Caco-2 (cell line): ENCODE data around the gene ANKRA2. TPM values are rescaled to one million over a fixed set of nuclear protein-coding genes. Genes with fewer than 3 reads are reported as not detected.

Source experiments
- BruUV-seq: library from RNA; stranded (reverse); fragments of 400-500 nt; replicated peaks from 2 replicates; lab custom pipeline; 2021; lab: Mats Ljungman, UMichigan
- CTCF ChIA-PET: fragments of 300-600 bp; sonication (Branson Sonifier 250); formaldehyde crosslinking; loops from one replicate; lab custom pipeline; 2022; ENCODE audit warnings: antibody characterized with exemption; lab: Charles Lee
- POLR2A ChIA-PET: fragments of 300-600 bp; sonication (Branson Sonifier 250); formaldehyde crosslinking; loops from one replicate; lab custom pipeline; 2022; ENCODE audit warnings: antibody characterized with exemption; lab: Charles Lee
- DNase-seq, 2 experiments: peaks; one replicate each; pipeline versions ENCODE4 v3.0.0 to v3.0.0-alpha.2; 2020 to 2022
- H3K27me3 ChIP-seq: replicated peaks from 2 replicates; pipeline ENCODE4 v1.6.0; 2011; ENCODE audit warnings: low read length; ENCODE audit not compliant: control insufficient read depth, insufficient read depth
- H3K36me3 ChIP-seq: 2 replicates; pipeline ENCODE4 v1.5.1; 2011; ENCODE audit warnings: low read length; ENCODE audit not compliant: control insufficient read depth, insufficient read depth
- H3K4me1 ChIP-seq: fragments of 250-450 bp; sonication (Bioruptor Pico); 2 replicates; pipeline ENCODE4 v1.5.1; 2020; ENCODE audit warnings: mild to moderate bottlenecking
- H3K4me3 ChIP-seq: 2 replicates; pipeline ENCODE4 v1.5.1; 2011; ENCODE audit warnings: low read depth, mild to moderate bottlenecking, control low read depth, low read length
- H3K9me3 ChIP-seq: fragments of 250-450 bp; sonication (Bioruptor Pico); 2 replicates; pipeline ENCODE4 v1.5.1; 2020; ENCODE audit warnings: mild to moderate bottlenecking, moderate library complexity
- H3K27ac Mint-ChIP-seq: one replicate; pipeline ENCODE4 v1.8.0; 2022; ENCODE audit warnings: mixed read lengths; ENCODE audit not compliant: unreplicated experiment
- H3K27me3 Mint-ChIP-seq: one replicate; pipeline ENCODE4 v1.8.0; 2022; ENCODE audit warnings: mixed read lengths; ENCODE audit not compliant: insufficient read depth, unreplicated experiment
- H3K36me3 Mint-ChIP-seq: one replicate; pipeline ENCODE4 v1.8.0; 2022; ENCODE audit warnings: mild to moderate bottlenecking, mixed read lengths; ENCODE audit not compliant: insufficient read depth, unreplicated experiment
- H3K4me1 Mint-ChIP-seq: one replicate; pipeline ENCODE4 v1.8.0; 2022; ENCODE audit warnings: low read depth, mixed read lengths; ENCODE audit not compliant: unreplicated experiment
- H3K4me3 Mint-ChIP-seq: one replicate; pipeline ENCODE4 v1.8.0; 2022; ENCODE audit warnings: mild to moderate bottlenecking, moderate library complexity, mixed read lengths; ENCODE audit not compliant: unreplicated experiment
- H3K9me3 Mint-ChIP-seq: one replicate; pipeline ENCODE4 v1.8.0; 2022; ENCODE audit warnings: mixed read lengths; ENCODE audit not compliant: unreplicated experiment
- CTCF ChIP-seq, 2 experiments: fragments of 200-600 bp in 1 of 2; IDR thresholded peaks; 1 replicate in 1 of 2; 2 replicates in 1 of 2; pipeline versions ENCODE4 v1.5.1 to v1.8.0; 2011 to 2022; ENCODE audit warnings: antibody characterized with exemption in 1 of 2, control low read depth in 1 of 2, inconsistent platforms in 1 of 2, low read depth in 1 of 2, low read length in 1 of 2, mild to moderate bottlenecking in 1 of 2, moderate library complexity in 1 of 2; ENCODE audit not compliant: insufficient read depth in 1 of 2, severe bottlenecking in 1 of 2, unreplicated experiment in 1 of 2
- intact Hi-C: fragments of 100-400 bp; cut with micrococcal nuclease; formaldehyde crosslinking; loops from one replicate; pipeline ENCODE4 v1.10.0; 2022; ENCODE audit not compliant: unreplicated experiment
- total RNA-seq: library from RNA; stranded (reverse); gene quantifications from 2 replicates; pipeline ENCODE4 v1.2.3, GENCODE V29; 2022

Gene ANKRA2
- total RNA-seq, 1 experiment from 2014 or later, result 10.2 TPM

GRCh38 chr5:73596705-73597328 lies 31.4 kb upstream of the ANKRA2 start:
- Histone ChIP-seq H3K27me3 (no peaks in the 10 kb centered on the region), H3K4me3 (no peak overlapping the region), H3K4me1 (no peaks in the 10 kb centered on the region), H3K9me3 (peaks cover 4% of the 10 kb centered on the region; the same call in 1 of the 2 replicates), H3K36me3 (no peaks in the 10 kb centered on the region)
- Mint-ChIP-seq H3K9me3 (peaks cover 6% of the 10 kb centered on the region), H3K4me3 (no peak overlapping the region), H3K27me3 (peaks cover 2% of the 10 kb centered on the region), H3K36me3 (no peaks in the 10 kb centered on the region), H3K27ac (no peak overlapping the region), H3K4me1 (no peaks in the 10 kb centered on the region)
- CTCF ChIA-PET, result no interaction called here
- POLR2A ChIA-PET, result no interaction called here
- peak in 1 of 2 experiments; percentile 56 for DNase-seq
- no TSS peak for BruUV-seq
- intact Hi-C loops, result loop anchor here (2.0 kb wide), 1 partner anchor 78 kb away; no protein-coding TSS in a partner anchor
- TF ChIP-seq CTCF (IDR thresholded peaks at IDR 0.05; ENCODE audit: insufficient read depth in 1 of 2, low read depth in 1 of 2, low read length in 1 of 2, severe bottlenecking in 1 of 2, unreplicated experiment in 1 of 2), result peak; percentile 69 to 79

- H3K9me3 Mint-ChIP-seq, result no peaks in the 10 kb centered on the region
- TF ChIP-seq CTCF (IDR thresholded peaks at IDR 0.05; ENCODE audit: insufficient read depth in 1 of 2, low read depth in 1 of 2, low read length in 1 of 2, severe bottlenecking in 1 of 2, unreplicated experiment in 1 of 2), result no peak
- Histone ChIP-seq H3K4me3 (no peak overlapping the region), H3K36me3 (no peaks in the 10 kb centered on the region), H3K27me3 (no peaks in the 10 kb centered on the region), H3K4me1 (no peaks in the 10 kb centered on the region), H3K9me3 (no peaks in the 10 kb centered on the region)
- H3K27ac Mint-ChIP-seq, result no peak overlapping the region
- POLR2A ChIA-PET, result no interaction called here
- intact Hi-C loops, result no loop called here
- H3K27me3 Mint-ChIP-seq, result no peaks in the 10 kb centered on the region
- no peaks in the 10 kb centered on the region for H3K4me1 Mint-ChIP-seq
- no TSS peak for BruUV-seq
- CTCF ChIA-PET, result interaction anchor here (0.6 to 1.2 kb wide), 2 partner anchors 65 to 195 kb away, joined by 4 to 5 read pairs; no protein-coding TSS in a partner anchor
- H3K4me3 Mint-ChIP-seq, result no peak overlapping the region
- no peak for DNase-seq
- H3K36me3 Mint-ChIP-seq, result no peaks in the 10 kb centered on the region
Measured at GRCh38 chr5:73592551-73592950, 27.1 kb upstream of the ANKRA2 start.

- H3K9me3 Mint-ChIP-seq, result no peaks in the 10 kb centered on the region
- Histone ChIP-seq H3K36me3 (no peaks in the 10 kb centered on the region), H3K9me3 (no peaks in the 10 kb centered on the region), H3K4me3 (no peak overlapping the region), H3K27me3 (no peaks in the 10 kb centered on the region), H3K4me1 (no peaks in the 10 kb centered on the region)
- no peaks in the 10 kb centered on the region for H3K36me3 Mint-ChIP-seq
- no peak overlapping the region for H3K4me3 Mint-ChIP-seq
- no peak for DNase-seq
- TF ChIP-seq CTCF (IDR thresholded peaks at IDR 0.05; ENCODE audit: insufficient read depth in 1 of 2, low read depth in 1 of 2, low read length in 1 of 2, severe bottlenecking in 1 of 2, unreplicated experiment in 1 of 2), result no peak
- BruUV-seq, result no TSS peak
- intact Hi-C loops, result loop anchor here (1.0 to 2.0 kb wide), 4 partner anchors 41 to 1057 kb away; no protein-coding TSS in a partner anchor
- H3K27me3 Mint-ChIP-seq, result no peaks in the 10 kb centered on the region
- ChIA-PET CTCF (interaction anchor here (0.6 to 3.0 kb wide), 8 partner anchors 41 to 367 kb away, joined by 3 to 27 read pairs (median 5); no protein-coding TSS in a partner anchor), POLR2A (no interaction called here)
- H3K27ac Mint-ChIP-seq, result no peak overlapping the region
- H3K4me1 Mint-ChIP-seq, result no peaks in the 10 kb centered on the region
Measured at GRCh38 chr5:73591698-73592501, 26.5 kb upstream of the ANKRA2 start.
